ENCODE results near the gene WDR43. TPM values are rescaled to one million over a fixed set of nuclear protein-coding genes. Genes with fewer than 3 reads are reported as not detected.
A peak's percentile ranks its signal among the peaks of the same experiment; 100 is the strongest.

WDR43 gene
- total RNA-seq, 1 experiment from 2014 or later: 134 TPM

- H2AFZ ChIP-seq (ENCODE audit: low read length): peak overlapping the region; percentile 57; the same call in 1 of the 2 replicates
- H3K9me3 ChIP-seq (ENCODE audit: low read length): no peaks in the 10 kb centered on the region
- peak; percentile 34 for ATAC-seq
- ChIA-PET CTCF (interaction anchor here (0.6 kb wide), 2 partner anchors 25 to 72 kb away, joined by 3 to 4 read pairs; partner anchors contain the start of gene TRMT61B), POLR2A (ENCODE audit: unreplicated experiment) (interaction anchor here (0.6 kb wide), 2 partner anchors 27 to 38 kb away, joined by 4 to 6 read pairs; no protein-coding TSS in a partner anchor)
- TF ChIP-seq EZH2 (IDR thresholded peaks at IDR 0.05; ENCODE audit: low read length, unreplicated experiment): no peak
- no peak for TF ChIP-seq EZH2phosphoT487 (IDR thresholded peaks at IDR 0.05; ENCODE audit: borderline replicate concordance, low read length)
- TF ChIP-seq CTCF (conservative IDR thresholded peaks at IDR 0.05; ENCODE audit: low read depth, low read length): no peak
- no peaks in the 10 kb centered on the region for H3K27me3 ChIP-seq (ENCODE audit: low read length)
- no TSS peak for BruUV-seq (replicated peaks)
- no peaks in the 10 kb centered on the region for H3K9me2 ChIP-seq (replicated peaks; ENCODE audit: low read length)
- peaks cover 24% of the 10 kb centered on the region for H3K4me1 ChIP-seq (ENCODE audit: insufficient read depth, low read length)
- intact Hi-C loops (cut with micrococcal nuclease): no loop called here
- H3K9ac ChIP-seq (ENCODE audit: low read length): peak overlapping the region; percentile 99
- H3K4me3 ChIP-seq (ENCODE audit: low read length): peak overlapping the region; percentile 92
- H3K4me2 ChIP-seq (ENCODE audit: low read length): peak overlapping the region; percentile 93
- H3K36me3 ChIP-seq (ENCODE audit: low read depth, low read length): peaks cover 17% of the 10 kb centered on the region; the same call in 1 of the 2 replicates
- H3K27ac ChIP-seq (ENCODE audit: low read length): peak overlapping the region; percentile 71
- H3K79me2 ChIP-seq (ENCODE audit: low read length): peaks cover 59% of the 10 kb centered on the region
- no peaks in the 10 kb centered on the region for H3F3A ChIP-seq (ENCODE audit: low read length, unreplicated experiment)
- DNase-seq: peak; percentile 69
- H4K20me1 ChIP-seq (ENCODE audit: low read length): peaks cover 47% of the 10 kb centered on the region
Observed at GRCh38 chr2:28895189-28895893, 874 bp downstream of the WDR43 start.

- peak overlapping the region; percentile 92 for H3K4me3 ChIP-seq (ENCODE audit: low read length)
- intact Hi-C loops (cut with micrococcal nuclease): no loop called here
Observed at GRCh38 chr2:28896906-28897305, 2.4 kb downstream of the WDR43 start.

More at GRCh38 chr2:28896906-28897305, 2.4 kb downstream of the WDR43 start:
- peaks cover 5% of the 10 kb centered on the region for H3F3A ChIP-seq (ENCODE audit: low read length, unreplicated experiment)
- peaks cover 63% of the 10 kb centered on the region for H4K20me1 ChIP-seq (ENCODE audit: low read length)
- H3K36me3 ChIP-seq (ENCODE audit: low read depth, low read length): peaks cover 26% of the 10 kb centered on the region; the same call in 1 of the 2 replicates
- CTCF ChIA-PET: interaction anchor here (0.5 kb wide), 1 partner anchor 789 kb away, joined by 3 read pairs; no protein-coding TSS in a partner anchor
- H3K9me2 ChIP-seq (replicated peaks; ENCODE audit: low read length): no peaks in the 10 kb centered on the region
- no peak overlapping the region for H3K27ac ChIP-seq (ENCODE audit: low read length)
- ATAC-seq: peak; percentile 31
- H3K9ac ChIP-seq (ENCODE audit: low read length): no peak overlapping the region
- no TSS peak for BruUV-seq (replicated peaks)
- H2AFZ ChIP-seq (ENCODE audit: low read length): no peak overlapping the region
- H3K9me3 ChIP-seq (ENCODE audit: low read length): no peaks in the 10 kb centered on the region
- DNase-seq: peak; percentile 73
- H3K4me1 ChIP-seq (ENCODE audit: insufficient read depth, low read length): peaks cover 24% of the 10 kb centered on the region
- TF ChIP-seq EZH2 (IDR thresholded peaks at IDR 0.05; ENCODE audit: low read length, unreplicated experiment) (no peak), EZH2phosphoT487 (IDR thresholded peaks at IDR 0.05; ENCODE audit: borderline replicate concordance, low read length) (no peak), CTCF (conservative IDR thresholded peaks at IDR 0.05; ENCODE audit: low read depth, low read length) (no peak)
- POLR2A ChIA-PET (ENCODE audit: unreplicated experiment): no interaction called here
- H3K4me2 ChIP-seq (ENCODE audit: low read length): peak overlapping the region; percentile 93
- peaks cover 75% of the 10 kb centered on the region for H3K79me2 ChIP-seq (ENCODE audit: low read length)
- no peaks in the 10 kb centered on the region for H3K27me3 ChIP-seq (ENCODE audit: low read length)

All from PC-3 (cell line).